Skin epidermis (tissue), 12 donors: ENCODE results near the gene LDLRAD4.
"Not testable (repeated sequence)": the region's sequence is repeated elsewhere in the genome, so short reads cannot be mapped to it uniquely, and the experiment has no call there.

Source experiments
- H3K27ac ChIP-seq, 21 experiments: fragments of 200-600 bp; sonication (generic) in 11 of 21; one replicate each; pipeline ENCODE4 v1.5.0; 2020; ENCODE audit warnings: mild to moderate bottlenecking in 3 of 21, inconsistent platforms in 2 of 21, moderate library complexity in 2 of 21
- H3K4me3 ChIP-seq, 7 experiments: fragments of 200-600 bp; sonication (generic) in 2 of 7; one replicate each; pipeline ENCODE4 v1.5.0; 2020; ENCODE audit warnings: inconsistent platforms in 2 of 7, mild to moderate bottlenecking in 2 of 7, moderate library complexity in 1 of 7

Gene LDLRAD4

GRCh38 chr18:13260935-13261640, 42.5 kb downstream of the LDLRAD4 start:
- no peak overlapping the region for H3K4me3 ChIP-seq
- peak overlapping the region in 15 of 21 experiments; percentile 1 to 75 (median 43) for H3K27ac ChIP-seq

- Histone ChIP-seq H3K27ac (peak overlapping the region in 6 of 21 experiments; percentile 14 to 75 (median 69)), H3K4me3 (no peak overlapping the region)
These were observed 43.2 kb downstream of the LDLRAD4 start for GRCh38 chr18:13261661-13262357.

GRCh38 chr18:13262358-13262680, 43.8 kb downstream of the LDLRAD4 start:
- not testable (repeated sequence) for H3K27ac ChIP-seq, H3K4me3 ChIP-seq

GRCh38 chr18:13262839-13263691, 44.5 kb downstream of the LDLRAD4 start:
- Histone ChIP-seq H3K4me3 (no peak overlapping the region), H3K27ac (no peak overlapping the region)

- H3K4me3 ChIP-seq: no peak overlapping the region
- H3K27ac ChIP-seq: no peak overlapping the region
These were observed 45.8 kb downstream of the LDLRAD4 start for GRCh38 chr18:13264091-13265007.

GRCh38 chr18:13265008-13265910, 46.7 kb downstream of the LDLRAD4 start:
- Histone ChIP-seq H3K4me3 (no peak overlapping the region), H3K27ac (peak overlapping the region in 8 of 21 experiments; percentile 40 to 76 (median 70))

GRCh38 chr18:13265911-13266217, 47.3 kb downstream of the LDLRAD4 start:
- H3K27ac ChIP-seq: peak overlapping the region in 14 of 21 experiments; percentile 27 to 76 (median 63)
- H3K4me3 ChIP-seq: peak overlapping the region in 2 of 7 experiments; percentile 5 to 6

GRCh38 chr18:13266218-13267100, 47.9 kb downstream of the LDLRAD4 start:
- peak overlapping the region in 2 of 7 experiments; percentile 5 to 6 for H3K4me3 ChIP-seq

GRCh38 chr18:13267431-13267873, 48.9 kb downstream of the LDLRAD4 start:
- H3K27ac ChIP-seq: peak overlapping the region in 10 of 21 experiments; percentile 26 to 74 (median 50)
- H3K4me3 ChIP-seq: no peak overlapping the region

More at GRCh38 chr18:13266218-13267100, 47.9 kb downstream of the LDLRAD4 start:
- H3K27ac ChIP-seq: peak overlapping the region in 16 of 21 experiments; percentile 8 to 76 (median 60)

GRCh38 chr18:13268158-13269012, 49.8 kb downstream of the LDLRAD4 start:
- peak overlapping the region in 16 of 21 experiments; percentile 2 to 74 (median 48) for H3K27ac ChIP-seq
- no peak overlapping the region for H3K4me3 ChIP-seq

- no peak overlapping the region for H3K4me3 ChIP-seq
- H3K27ac ChIP-seq: peak overlapping the region in 12 of 21 experiments; percentile 15 to 74 (median 53)
These were observed 50.4 kb downstream of the LDLRAD4 start for GRCh38 chr18:13269013-13269280.

- H3K4me3 ChIP-seq: no peak overlapping the region
- peak overlapping the region in 12 of 21 experiments; percentile 15 to 74 (median 53) for H3K27ac ChIP-seq
These were observed 51.0 kb downstream of the LDLRAD4 start for GRCh38 chr18:13269521-13270011.

GRCh38 chr18:13270279-13270855, 51.8 kb downstream of the LDLRAD4 start:
- peak overlapping the region in 4 of 21 experiments; percentile 15 to 74 (median 58) for H3K27ac ChIP-seq
- no peak overlapping the region for H3K4me3 ChIP-seq

GRCh38 chr18:13271302-13271911, 52.8 kb downstream of the LDLRAD4 start:
- H3K27ac ChIP-seq: no peak overlapping the region
- H3K4me3 ChIP-seq: no peak overlapping the region

- H3K4me3 ChIP-seq: no peak overlapping the region
- peak overlapping the region in 1 of 21 experiments; percentile 84 for H3K27ac ChIP-seq
These were observed 53.9 kb downstream of the LDLRAD4 start for GRCh38 chr18:13272416-13272815.
